Vagina (tissue), 2 donors: ENCODE measurements around the gene TTC28. TPM values are rescaled to one million over a fixed set of nuclear protein-coding genes. Genes with fewer than 3 reads are reported as not detected.

Source experiments
- DNase-seq, 2 donors: peaks; one replicate each; pipeline ENCODE4 v3.0.0-alpha.2; 2017; ENCODE audit errors: extremely low spot score in 2 of 2
- H3K27ac ChIP-seq: fragments of 200-600 bp; sonication (generic); one replicate; pipeline ENCODE4 v1.5.1; 2019
- H3K27me3 ChIP-seq: fragments of 200-600 bp; sonication (generic); one replicate; pipeline ENCODE4 v1.5.1; 2019
- H3K36me3 ChIP-seq, 2 donors: fragments of 200-600 bp; sonication (generic); one replicate each; pipeline ENCODE4 v1.5.1; 2017 to 2019
- H3K4me1 ChIP-seq: fragments of 200-600 bp; sonication (generic); one replicate; pipeline ENCODE4 v1.5.1; 2019
- H3K4me3 ChIP-seq, 2 donors: fragments of 200-600 bp; sonication (generic); 1 replicate in 1 of 2; 2 replicates in 1 of 2; pipeline ENCODE4 v1.5.1; 2016 to 2019
- H3K9me3 ChIP-seq: fragments of 200-600 bp; sonication (generic); one replicate; pipeline ENCODE4 v1.5.1; 2019
- POLR2A ChIP-seq, 2 donors: fragments of 450-650 bp; IDR thresholded peaks; one replicate each; pipeline ENCODE4 v1.6.1; 2017; ENCODE audit warnings: antibody characterized with exemption in 2 of 2, mild to moderate bottlenecking in 2 of 2, moderate library complexity in 2 of 2
- POLR2AphosphoS5 ChIP-seq, 2 donors: sonication (generic); formaldehyde crosslinking; IDR thresholded peaks; one replicate each; pipeline ENCODE4 v1.9.0; 2017; ENCODE audit warnings: antibody characterized with exemption in 2 of 2, mild to moderate bottlenecking in 2 of 2, low read depth in 1 of 2; ENCODE audit not compliant: insufficient read depth in 1 of 2
- intact Hi-C: fragments of 100-400 bp; cut with DNase I; formaldehyde crosslinking; loops from one replicate; pipeline ENCODE4 v1.15.1; 2023
- total RNA-seq: library from RNA; depleted of rRNA; stranded (reverse); fragments of >200 nt; gene quantifications from one replicate; pipeline ENCODE4 v1.2.3, GENCODE V29; 2016
- TF ChIP-seq, protein P1 (sequence below), 3 experiments: fragments of 450-650 bp in 2 of 3; fragments of 200-600 bp in 1 of 3; sonication (generic) in 1 of 3; IDR thresholded peaks; one replicate each; pipeline ENCODE4 v1.5.1; 2017 to 2019; ENCODE audit warnings: antibody characterized with exemption in 3 of 3, mild to moderate bottlenecking in 2 of 3, moderate library complexity in 2 of 3

Gene TTC28
- total RNA-seq, 1 donor from 2014 or later: 41.7 TPM

DNA sequence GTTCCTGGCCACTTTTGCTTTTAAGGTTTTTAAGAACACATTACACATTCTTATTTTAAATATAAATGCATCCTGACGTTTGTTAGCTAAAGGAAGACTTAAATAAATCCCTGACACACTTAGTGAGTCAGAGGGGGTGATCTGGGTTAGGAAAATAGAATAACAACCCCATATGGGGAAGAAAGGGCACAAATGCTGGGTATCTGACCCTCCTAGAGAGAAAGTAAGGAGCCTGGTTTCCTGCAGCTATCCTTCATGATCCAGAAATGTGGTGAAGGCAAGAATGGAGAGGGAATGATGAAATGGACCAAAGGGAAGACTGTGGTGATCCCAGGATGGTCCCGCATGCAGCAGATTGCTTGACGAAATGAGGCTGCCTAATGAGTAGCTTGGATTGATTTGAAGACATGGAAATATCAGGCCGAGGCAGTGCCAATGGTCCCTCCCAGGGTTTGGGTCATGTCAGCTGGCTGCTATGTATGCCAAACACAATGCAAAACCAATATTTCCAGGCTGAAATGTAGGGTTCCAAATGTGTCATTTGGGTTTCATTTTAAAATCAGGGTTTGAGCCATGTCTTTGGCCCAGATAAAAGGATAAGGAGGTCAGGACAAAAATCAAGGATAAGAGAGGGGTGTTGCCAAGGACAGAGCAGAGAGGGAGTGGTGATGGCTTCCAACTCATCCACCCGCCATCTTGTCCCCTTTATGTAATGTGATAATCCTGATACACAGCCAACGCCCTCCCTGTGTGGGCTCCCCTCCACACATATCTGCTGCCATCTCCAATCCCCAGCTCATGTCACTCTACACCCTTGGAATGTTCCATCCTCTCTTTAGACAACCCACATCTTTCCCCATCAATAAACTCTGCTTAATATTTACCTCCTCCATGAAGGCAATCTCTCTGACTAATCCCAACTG lies 625.5 kb downstream of the TTC28 start:
- no peaks in the 10 kb centered on the region for H3K4me1 ChIP-seq
- TF ChIP-seq, protein P1, sequence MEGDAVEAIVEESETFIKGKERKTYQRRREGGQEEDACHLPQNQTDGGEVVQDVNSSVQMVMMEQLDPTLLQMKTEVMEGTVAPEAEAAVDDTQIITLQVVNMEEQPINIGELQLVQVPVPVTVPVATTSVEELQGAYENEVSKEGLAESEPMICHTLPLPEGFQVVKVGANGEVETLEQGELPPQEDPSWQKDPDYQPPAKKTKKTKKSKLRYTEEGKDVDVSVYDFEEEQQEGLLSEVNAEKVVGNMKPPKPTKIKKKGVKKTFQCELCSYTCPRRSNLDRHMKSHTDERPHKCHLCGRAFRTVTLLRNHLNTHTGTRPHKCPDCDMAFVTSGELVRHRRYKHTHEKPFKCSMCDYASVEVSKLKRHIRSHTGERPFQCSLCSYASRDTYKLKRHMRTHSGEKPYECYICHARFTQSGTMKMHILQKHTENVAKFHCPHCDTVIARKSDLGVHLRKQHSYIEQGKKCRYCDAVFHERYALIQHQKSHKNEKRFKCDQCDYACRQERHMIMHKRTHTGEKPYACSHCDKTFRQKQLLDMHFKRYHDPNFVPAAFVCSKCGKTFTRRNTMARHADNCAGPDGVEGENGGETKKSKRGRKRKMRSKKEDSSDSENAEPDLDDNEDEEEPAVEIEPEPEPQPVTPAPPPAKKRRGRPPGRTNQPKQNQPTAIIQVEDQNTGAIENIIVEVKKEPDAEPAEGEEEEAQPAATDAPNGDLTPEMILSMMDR (IDR thresholded peaks at IDR 0.05): no peak
- no peak for TF ChIP-seq POLR2A (IDR thresholded peaks at IDR 0.05)
- TF ChIP-seq POLR2AphosphoS5 (IDR thresholded peaks at IDR 0.05; ENCODE audit: insufficient read depth in 1 of 2, low read depth in 1 of 2): no peak
- H3K27ac ChIP-seq: no peak overlapping the region
- DNase-seq: no peak
- H3K36me3 ChIP-seq: no peaks in the 10 kb centered on the region
- H3K9me3 ChIP-seq: no peaks in the 10 kb centered on the region
- no peak overlapping the region for H3K4me3 ChIP-seq
- intact Hi-C loops: loop anchor here (10.0 kb wide), 1 partner anchor 541 kb away; no protein-coding TSS in a partner anchor
- H3K27me3 ChIP-seq: no peaks in the 10 kb centered on the region

DNA sequence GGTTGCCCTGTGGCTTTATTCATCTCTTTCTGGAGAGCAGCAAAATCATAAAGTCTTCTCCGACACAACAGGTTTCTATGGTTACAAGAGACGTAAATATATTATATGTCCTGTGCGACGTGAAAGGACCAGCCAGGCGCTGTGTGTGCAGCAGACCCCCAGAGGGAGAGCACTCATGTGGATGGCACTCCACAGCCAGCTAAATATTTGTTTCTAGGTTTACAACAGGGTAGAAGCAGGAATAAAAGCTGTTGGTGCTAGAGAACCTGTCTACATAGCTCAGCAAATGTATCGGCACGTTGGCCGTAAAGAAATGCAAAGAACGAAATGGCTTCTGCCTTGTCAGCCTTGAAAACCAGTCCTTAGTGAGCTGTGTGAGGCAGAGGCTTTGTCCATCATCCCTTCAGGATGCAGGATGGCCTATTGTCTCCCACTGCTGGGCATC lies 626.8 kb downstream of the TTC28 start:
- Histone ChIP-seq H3K4me1 (peaks cover 5% of the 10 kb centered on the region), H3K27me3 (no peaks in the 10 kb centered on the region), H3K4me3 (no peak overlapping the region), H3K9me3 (no peaks in the 10 kb centered on the region), H3K36me3 (no peaks in the 10 kb centered on the region), H3K27ac (no peak overlapping the region)
- no peak for DNase-seq
- TF ChIP-seq, protein P1 (IDR thresholded peaks at IDR 0.05): no peak
- TF ChIP-seq POLR2AphosphoS5 (IDR thresholded peaks at IDR 0.05; ENCODE audit: insufficient read depth in 1 of 2, low read depth in 1 of 2): no peak
- intact Hi-C loops: loop anchor here (10.0 kb wide), 1 partner anchor 542 kb away; no protein-coding TSS in a partner anchor

DNA sequence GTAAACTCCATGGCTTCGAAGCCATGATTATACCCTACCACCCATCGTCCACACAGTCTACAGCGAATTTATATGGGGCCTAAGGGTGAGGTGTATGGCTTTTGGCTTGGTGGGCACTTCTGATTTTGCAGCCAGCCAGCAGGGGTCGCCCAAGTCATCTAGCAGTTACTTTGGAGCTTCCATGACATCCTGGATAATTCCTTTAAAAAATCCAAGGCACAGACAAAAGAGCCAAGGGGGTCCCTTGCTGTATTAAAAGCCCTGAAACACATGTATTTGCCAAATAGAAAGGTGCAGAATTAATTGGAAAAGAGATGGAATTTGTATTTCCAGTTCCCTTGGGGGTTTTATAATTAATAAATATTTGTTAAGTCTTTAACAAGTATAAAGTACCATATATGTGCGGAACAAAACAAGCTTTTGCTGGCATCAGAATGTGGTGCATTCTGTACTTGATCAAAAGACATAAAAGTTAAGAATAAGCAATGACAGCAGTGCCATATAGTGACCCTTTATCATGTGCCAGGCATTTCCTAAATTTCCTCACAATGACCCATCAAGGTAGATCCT lies 627.8 kb downstream of the TTC28 start:
- intact Hi-C loops: loop anchor here (10.0 kb wide), 1 partner anchor 543 kb away; no protein-coding TSS in a partner anchor

DNA sequence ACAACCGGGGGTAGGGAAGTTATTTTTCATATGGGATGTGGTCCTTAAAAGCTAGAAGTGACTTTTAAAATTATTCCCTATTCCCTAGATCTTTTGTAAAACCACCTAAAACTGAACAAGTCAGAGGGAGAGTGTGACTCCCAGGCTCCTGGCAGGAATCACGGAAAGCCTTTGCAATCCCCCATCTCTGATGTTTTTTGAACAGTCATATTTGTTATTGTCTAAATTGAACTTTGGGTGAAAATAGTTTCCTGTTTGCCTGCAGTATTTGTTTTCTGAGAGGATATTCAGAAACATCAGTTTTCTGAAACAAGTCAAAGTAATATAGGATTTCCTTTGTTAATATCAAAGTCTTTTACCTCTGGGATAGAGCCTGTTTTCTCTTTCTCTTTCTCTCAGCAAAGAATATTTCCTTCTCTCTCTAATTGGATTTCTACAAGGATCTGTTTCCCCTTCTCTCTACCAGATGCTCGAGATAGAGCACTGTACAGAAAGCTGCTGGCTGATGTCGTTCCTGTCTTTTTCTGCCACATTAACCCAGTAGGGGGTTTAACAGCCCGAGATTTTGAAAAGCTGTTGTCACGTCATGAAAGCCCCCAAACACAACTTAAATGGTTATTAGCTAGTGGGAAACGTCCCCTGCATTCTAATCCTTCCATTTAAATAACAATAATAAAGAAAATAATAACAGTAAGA lies 628.4 kb downstream of the TTC28 start:
- DNase-seq: no peak
- intact Hi-C loops: loop anchor here (10.0 kb wide), 1 partner anchor 544 kb away; no protein-coding TSS in a partner anchor
- Histone ChIP-seq H3K9me3 (no peaks in the 10 kb centered on the region), H3K27me3 (no peaks in the 10 kb centered on the region), H3K4me1 (peaks cover 5% of the 10 kb centered on the region), H3K4me3 (no peak overlapping the region), H3K27ac (no peak overlapping the region), H3K36me3 (no peaks in the 10 kb centered on the region)
- TF ChIP-seq POLR2AphosphoS5 (IDR thresholded peaks at IDR 0.05; ENCODE audit: insufficient read depth in 1 of 2, low read depth in 1 of 2): no peak
- TF ChIP-seq, protein P1 (IDR thresholded peaks at IDR 0.05): no peak
- no peak for TF ChIP-seq POLR2A (IDR thresholded peaks at IDR 0.05)

More for the DNA sequence above, 627.8 kb downstream of the TTC28 start:
- DNase-seq: no peak
- Histone ChIP-seq H3K27me3 (no peaks in the 10 kb centered on the region), H3K9me3 (no peaks in the 10 kb centered on the region), H3K36me3 (no peaks in the 10 kb centered on the region), H3K4me3 (no peak overlapping the region), H3K4me1 (peaks cover 5% of the 10 kb centered on the region), H3K27ac (no peak overlapping the region)
- TF ChIP-seq POLR2A (IDR thresholded peaks at IDR 0.05) (no peak), POLR2AphosphoS5 (IDR thresholded peaks at IDR 0.05; ENCODE audit: insufficient read depth in 1 of 2, low read depth in 1 of 2) (no peak)
- TF ChIP-seq, protein P1 (IDR thresholded peaks at IDR 0.05): peak; percentile 45 to 82 (median 77)
